Raji (cell line): Measurements from ENCODE around the gene REPS2.

ENCODE experiments used
- POLR2A ChIP-seq: IDR thresholded peaks from 2 replicates; pipeline ENCODE4 v1.6.1; 2011; ENCODE audit warnings: low read depth, low read length, control low read depth; ENCODE audit not compliant: insufficient read depth

The REPS2 gene

GRCh38 chrX:17038277-17038676 is 91.8 kb downstream of the REPS2 start:
- no peak for TF ChIP-seq POLR2A

GRCh38 chrX:17038681-17039161 is 92.3 kb downstream of the REPS2 start:
- TF ChIP-seq POLR2A: no peak

- TF ChIP-seq POLR2A: no peak
Observed at GRCh38 chrX:17039826-17040225, 93.4 kb downstream of the REPS2 start.

GRCh38 chrX:17040711-17041110 is 94.3 kb downstream of the REPS2 start:
- no peak for TF ChIP-seq POLR2A

GRCh38 chrX:17042037-17042436 is 95.6 kb downstream of the REPS2 start:
- TF ChIP-seq POLR2A: no peak

GRCh38 chrX:17046478-17047097 is 100.1 kb downstream of the REPS2 start:
- no peak for TF ChIP-seq POLR2A

GRCh38 chrX:17047224-17047623 is 100.8 kb downstream of the REPS2 start:
- no peak for TF ChIP-seq POLR2A

- TF ChIP-seq POLR2A: no peak
Observed at GRCh38 chrX:17052210-17052609, 105.8 kb downstream of the REPS2 start.

- TF ChIP-seq POLR2A: no peak
Observed at GRCh38 chrX:17052793-17053192, 106.3 kb downstream of the REPS2 start.

- TF ChIP-seq POLR2A: no peak
Observed at GRCh38 chrX:17053502-17053901, 107.0 kb downstream of the REPS2 start.

GRCh38 chrX:17056868-17057608 is 110.6 kb downstream of the REPS2 start:
- TF ChIP-seq POLR2A: no peak

- TF ChIP-seq POLR2A: no peak
Observed at GRCh38 chrX:17062065-17062464, 115.6 kb downstream of the REPS2 start.

GRCh38 chrX:17065100-17065499 is 118.6 kb downstream of the REPS2 start:
- no peak for TF ChIP-seq POLR2A

- TF ChIP-seq POLR2A: no peak
Observed at GRCh38 chrX:17067534-17067933, 121.1 kb downstream of the REPS2 start.

GRCh38 chrX:17072301-17072700 is 125.8 kb downstream of the REPS2 start:
- TF ChIP-seq POLR2A: no peak

- TF ChIP-seq POLR2A: no peak
Observed at GRCh38 chrX:17072721-17073230, 126.3 kb downstream of the REPS2 start.
